ENCODE measurements around the gene TYSND1. TPM values are rescaled to one million over a fixed set of nuclear protein-coding genes. Genes with fewer than 3 reads are reported as not detected.
A peak's percentile ranks its signal among the peaks of the same experiment; 100 is the strongest.

Gene TYSND1
- total RNA-seq, 1 donor from 2014 or later, result 11.9 TPM

DNA sequence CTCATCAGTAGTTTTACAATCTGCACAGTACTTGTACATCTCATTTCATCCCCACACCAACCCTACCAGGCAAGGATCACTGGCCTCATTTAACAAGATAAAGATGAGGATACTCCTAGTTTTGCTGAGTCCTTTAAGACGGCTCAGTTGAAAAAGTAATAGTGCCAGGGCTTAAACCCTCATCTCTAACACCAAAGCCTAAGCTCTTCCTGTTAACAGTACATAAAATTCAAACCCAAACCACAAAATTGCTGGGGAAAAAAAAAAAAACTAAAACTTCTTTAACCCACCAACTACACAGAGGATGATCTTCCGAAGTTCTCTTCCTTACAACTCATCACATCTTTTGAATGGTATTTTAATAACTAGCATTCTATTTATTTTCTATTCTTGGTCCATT is 22.5 kb upstream of the TYSND1 start:
- Histone ChIP-seq H3K27me3 (ENCODE audit: control insufficient read depth, insufficient read depth, low read length) (no peaks in the 10 kb centered on the region), H3K36me3 (ENCODE audit: control insufficient read depth, insufficient read depth, low read length) (no peaks in the 10 kb centered on the region), H3K4me3 (ENCODE audit: low read depth, low read length) (peak overlapping the region; percentile 71)
- no peak for TF ChIP-seq CTCF (IDR thresholded peaks at IDR 0.05; ENCODE audit: insufficient read depth, low read length, poor library complexity, severe bottlenecking)
- DNase-seq (ENCODE audit: low read depth), result no peak

GRCh38 chr10:70167246-70167645 is 20.7 kb upstream of the TYSND1 start:
- Histone ChIP-seq H3K27me3 (ENCODE audit: control insufficient read depth, insufficient read depth, low read length) (no peaks in the 10 kb centered on the region), H3K36me3 (ENCODE audit: control insufficient read depth, insufficient read depth, low read length) (no peaks in the 10 kb centered on the region), H3K4me3 (ENCODE audit: low read depth, low read length) (no peak overlapping the region)
- no peak for DNase-seq (ENCODE audit: low read depth)
- no peak for TF ChIP-seq CTCF (IDR thresholded peaks at IDR 0.05; ENCODE audit: insufficient read depth, low read length, poor library complexity, severe bottlenecking)

GRCh38 chr10:70166394-70166793 is 19.9 kb upstream of the TYSND1 start:
- no peak for TF ChIP-seq CTCF (IDR thresholded peaks at IDR 0.05; ENCODE audit: insufficient read depth, low read length, poor library complexity, severe bottlenecking)
- Histone ChIP-seq H3K4me3 (ENCODE audit: low read depth, low read length) (no peak overlapping the region), H3K36me3 (ENCODE audit: control insufficient read depth, insufficient read depth, low read length) (no peaks in the 10 kb centered on the region), H3K27me3 (ENCODE audit: control insufficient read depth, insufficient read depth, low read length) (no peaks in the 10 kb centered on the region)
- no peak for DNase-seq (ENCODE audit: low read depth)

- no peak overlapping the region for H3K4me3 ChIP-seq (ENCODE audit: low read depth, low read length)
- no peak for TF ChIP-seq CTCF (IDR thresholded peaks at IDR 0.05; ENCODE audit: insufficient read depth, low read length, poor library complexity, severe bottlenecking)
- H3K27me3 ChIP-seq (ENCODE audit: control insufficient read depth, insufficient read depth, low read length), result no peaks in the 10 kb centered on the region
- DNase-seq (ENCODE audit: low read depth), result no peak
- H3K36me3 ChIP-seq (ENCODE audit: control insufficient read depth, insufficient read depth, low read length), result no peaks in the 10 kb centered on the region
Measured at GRCh38 chr10:70164163-70164562, 17.7 kb upstream of the TYSND1 start.

- Histone ChIP-seq H3K4me3 (ENCODE audit: low read depth, low read length) (no peak overlapping the region), H3K36me3 (ENCODE audit: control insufficient read depth, insufficient read depth, low read length) (no peaks in the 10 kb centered on the region), H3K27me3 (ENCODE audit: control insufficient read depth, insufficient read depth, low read length) (no peaks in the 10 kb centered on the region)
- DNase-seq (ENCODE audit: low read depth), result no peak
- TF ChIP-seq CTCF (IDR thresholded peaks at IDR 0.05; ENCODE audit: insufficient read depth, low read length, poor library complexity, severe bottlenecking), result no peak
Measured at GRCh38 chr10:70163448-70163847, 16.9 kb upstream of the TYSND1 start.

DNA sequence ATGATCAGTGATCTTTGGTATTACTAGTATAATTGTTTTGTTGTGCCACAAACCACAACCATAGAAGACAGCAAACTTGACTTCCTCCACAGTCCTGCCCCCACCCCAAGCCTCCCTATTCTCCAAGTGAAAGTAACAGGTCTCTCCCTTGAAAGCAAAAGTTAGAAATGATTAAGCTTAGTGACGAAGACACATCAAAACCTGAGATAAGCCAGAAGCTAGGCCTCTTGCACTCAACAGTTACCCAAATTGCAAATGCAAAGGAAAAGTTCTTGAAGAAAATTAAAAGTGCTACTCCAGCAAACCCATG is 16.3 kb upstream of the TYSND1 start:
- H3K27me3 ChIP-seq (ENCODE audit: control insufficient read depth, insufficient read depth, low read length), result no peaks in the 10 kb centered on the region
- TF ChIP-seq CTCF (IDR thresholded peaks at IDR 0.05; ENCODE audit: insufficient read depth, low read length, poor library complexity, severe bottlenecking), result no peak
- no peak overlapping the region for H3K4me3 ChIP-seq (ENCODE audit: low read depth, low read length)
- H3K36me3 ChIP-seq (ENCODE audit: control insufficient read depth, insufficient read depth, low read length), result no peaks in the 10 kb centered on the region
- DNase-seq (ENCODE audit: low read depth), result no peak

Data from kidney epithelial cell (primary cell).